ENCODE data around the gene APOBEC3F. TPM values are rescaled to one million over a fixed set of nuclear protein-coding genes. Genes with fewer than 3 reads are reported as not detected.
"Not testable (repeated sequence)": the region's sequence is repeated elsewhere in the genome, so short reads cannot be mapped to it uniquely, and the experiment has no call there.

APOBEC3F gene
- polyA plus RNA-seq, 3 donors: 7.6 to 9.7 (median 8.2) TPM

GRCh38 chr22:39021552-39022250 is 19.0 kb upstream of the APOBEC3F start:
- DNase-seq (ENCODE audit: extremely low read depth in 1 of 11, low read depth in 9 of 11, low spot score in 4 of 11): no peak

GRCh38 chr22:39024519-39025308 is 15.9 kb upstream of the APOBEC3F start:
- DNase-seq (ENCODE audit: extremely low read depth in 1 of 11, low read depth in 9 of 11, low spot score in 4 of 11): no peak

- no peak for DNase-seq (ENCODE audit: extremely low read depth in 1 of 11, low read depth in 9 of 11, low spot score in 4 of 11)
Measured at GRCh38 chr22:39026509-39027150, 14.0 kb upstream of the APOBEC3F start.

- no peak for DNase-seq (ENCODE audit: extremely low read depth in 1 of 11, low read depth in 9 of 11, low spot score in 4 of 11)
Measured at GRCh38 chr22:39027717-39028116, 12.9 kb upstream of the APOBEC3F start.

GRCh38 chr22:39028281-39028680 is 12.4 kb upstream of the APOBEC3F start:
- no peak for DNase-seq (ENCODE audit: extremely low read depth in 1 of 11, low read depth in 9 of 11, low spot score in 4 of 11)

GRCh38 chr22:39029227-39029626 is 11.4 kb upstream of the APOBEC3F start:
- DNase-seq (ENCODE audit: extremely low read depth in 1 of 11, low read depth in 9 of 11, low spot score in 4 of 11): no peak

GRCh38 chr22:39030705-39031104 is 10.0 kb upstream of the APOBEC3F start:
- no peak for DNase-seq (ENCODE audit: extremely low read depth in 1 of 11, low read depth in 9 of 11, low spot score in 4 of 11)

GRCh38 chr22:39031434-39032295 is 9.0 kb upstream of the APOBEC3F start:
- not testable (repeated sequence) for DNase-seq (ENCODE audit: extremely low read depth in 1 of 11, low read depth in 9 of 11, low spot score in 4 of 11)

GRCh38 chr22:39037071-39037470 is 3.6 kb upstream of the APOBEC3F start:
- not testable (repeated sequence) for DNase-seq (ENCODE audit: extremely low read depth in 1 of 11, low read depth in 9 of 11, low spot score in 4 of 11)

GRCh38 chr22:39039306-39040126 is 1.1 kb upstream of the APOBEC3F start:
- no peak for DNase-seq (ENCODE audit: extremely low read depth in 1 of 11, low read depth in 9 of 11, low spot score in 4 of 11)

GRCh38 chr22:39040155-39040537 is 518 bp upstream of the APOBEC3F start:
- not testable (repeated sequence) for DNase-seq (ENCODE audit: extremely low read depth in 1 of 11, low read depth in 9 of 11, low spot score in 4 of 11)

- DNase-seq (ENCODE audit: extremely low read depth in 1 of 11, low read depth in 9 of 11, low spot score in 4 of 11): no peak
Measured at GRCh38 chr22:39041908-39042307, 1.2 kb downstream of the APOBEC3F start.

- not testable (repeated sequence) for DNase-seq (ENCODE audit: extremely low read depth in 1 of 11, low read depth in 9 of 11, low spot score in 4 of 11)
Measured at GRCh38 chr22:39043063-39043462, 2.4 kb downstream of the APOBEC3F start.

GRCh38 chr22:39045136-39045535 is 4.5 kb downstream of the APOBEC3F start:
- DNase-seq (ENCODE audit: extremely low read depth in 1 of 11, low read depth in 9 of 11, low spot score in 4 of 11): not testable (repeated sequence)

- DNase-seq (ENCODE audit: extremely low read depth in 1 of 11, low read depth in 9 of 11, low spot score in 4 of 11): not testable (repeated sequence)
Measured at GRCh38 chr22:39049486-39049885, 8.8 kb downstream of the APOBEC3F start.

- DNase-seq (ENCODE audit: extremely low read depth in 1 of 11, low read depth in 9 of 11, low spot score in 4 of 11): not testable (repeated sequence)
Measured at GRCh38 chr22:39051844-39052495, 11.3 kb downstream of the APOBEC3F start.

GRCh38 chr22:39055658-39056057 is 15.0 kb downstream of the APOBEC3F start:
- DNase-seq (ENCODE audit: extremely low read depth in 1 of 11, low read depth in 9 of 11, low spot score in 4 of 11): no peak

- not testable (repeated sequence) for DNase-seq (ENCODE audit: extremely low read depth in 1 of 11, low read depth in 9 of 11, low spot score in 4 of 11)
Measured at GRCh38 chr22:39061290-39061689, 20.6 kb downstream of the APOBEC3F start.
